Erythroblast (primary cell): ENCODE measurements around the gene CDC25A.
"Not testable (repeated sequence)": the region's sequence is repeated elsewhere in the genome, so short reads cannot be mapped to it uniquely, and the experiment has no call there.

ENCODE experiments used
- DNase-seq, 2 experiments: peaks; one replicate each; lab custom pipeline; 2025; lab: John Stamatoyannopoulos, UW
- GATA1 ChIP-seq: IDR thresholded peaks from 2 replicates; pipeline ENCODE4 v1.6.1; 2011; ENCODE audit warnings: low read depth, mild to moderate bottlenecking, control low read depth, low read length, moderate library complexity
- POLR2A ChIP-seq: IDR thresholded peaks from 2 replicates; pipeline ENCODE4 v1.6.1; 2011; ENCODE audit warnings: mild to moderate bottlenecking, low read length

Gene CDC25A

DNA sequence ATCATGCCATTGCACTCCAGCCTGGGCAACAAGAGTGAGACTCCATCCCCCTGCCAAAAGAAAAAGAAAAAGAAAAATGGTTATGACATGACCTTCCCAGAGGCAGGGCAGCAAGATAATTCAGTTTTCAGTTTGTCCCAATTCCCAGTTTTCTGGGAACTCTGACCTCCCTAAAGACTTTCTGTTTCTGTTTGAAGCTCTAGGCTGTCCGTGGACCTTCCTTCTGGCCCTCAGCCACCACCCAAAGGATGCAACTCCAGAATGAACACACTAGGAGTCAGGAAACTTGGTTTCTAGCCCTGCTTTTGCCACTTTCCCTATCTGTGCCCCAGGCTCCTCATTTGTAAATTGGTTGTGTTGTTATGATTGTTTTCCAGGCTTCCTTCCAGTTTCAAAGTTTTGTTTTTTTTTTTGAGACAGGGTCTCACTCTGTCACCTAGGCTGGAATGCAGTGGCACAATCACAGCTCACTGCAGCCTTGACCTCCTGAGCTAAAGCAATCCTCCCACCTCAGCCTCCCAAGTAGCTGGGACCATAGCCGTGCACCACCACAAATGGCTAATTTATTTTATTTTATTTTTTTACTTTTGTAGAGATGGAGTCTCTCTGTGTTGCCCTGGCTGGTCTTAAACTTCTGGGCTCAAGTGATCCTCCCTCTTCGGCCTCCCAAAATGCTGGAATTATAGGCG is 68.6 kb downstream of the CDC25A start:
- TF ChIP-seq GATA1 (no peak), POLR2A (no peak)
- DNase-seq = no peak

DNA sequence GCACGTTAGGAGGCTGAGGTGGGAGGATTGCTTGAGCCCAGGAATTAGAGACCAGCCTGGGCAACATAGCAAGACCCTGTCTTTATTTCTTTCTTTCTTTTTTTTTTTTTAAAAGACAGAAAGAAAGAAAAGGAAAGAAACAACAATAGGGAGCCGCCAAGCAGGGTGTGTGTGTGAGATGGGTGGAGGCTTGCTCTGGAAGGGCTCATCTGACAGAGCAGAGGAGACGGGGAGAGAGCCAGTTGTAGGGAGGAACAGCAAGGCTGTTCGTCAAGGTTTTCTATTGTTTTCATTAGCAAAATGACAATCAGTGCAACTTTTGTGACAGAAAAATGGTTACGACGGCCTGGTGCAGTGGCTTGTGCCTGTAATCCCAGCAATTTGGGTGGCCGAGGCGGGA is 69.3 kb downstream of the CDC25A start:
- no peak for DNase-seq
- TF ChIP-seq GATA1 (no peak), POLR2A (no peak)

DNA sequence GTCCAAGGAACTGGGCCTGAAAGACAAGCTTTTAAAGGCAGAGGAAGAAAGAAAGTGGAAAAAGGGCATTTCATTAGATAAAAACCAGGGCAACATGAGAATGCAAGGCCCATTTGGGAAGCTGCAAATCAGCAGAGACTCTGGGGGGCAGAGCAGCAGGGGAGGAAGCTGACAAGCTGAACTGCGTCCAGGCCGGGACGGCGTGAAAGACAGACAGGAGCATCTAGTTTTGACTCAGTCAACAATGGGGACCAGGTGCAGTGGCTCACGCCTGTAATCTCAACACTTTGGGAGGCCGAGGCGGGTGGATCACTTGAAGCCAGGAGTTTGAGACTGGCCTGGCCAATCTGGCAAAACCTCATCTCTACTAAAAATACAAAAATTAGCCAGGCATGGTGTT is 69.9 kb downstream of the CDC25A start:
- no peak for TF ChIP-seq GATA1
- no peak for TF ChIP-seq POLR2A
- no peak for DNase-seq

DNA sequence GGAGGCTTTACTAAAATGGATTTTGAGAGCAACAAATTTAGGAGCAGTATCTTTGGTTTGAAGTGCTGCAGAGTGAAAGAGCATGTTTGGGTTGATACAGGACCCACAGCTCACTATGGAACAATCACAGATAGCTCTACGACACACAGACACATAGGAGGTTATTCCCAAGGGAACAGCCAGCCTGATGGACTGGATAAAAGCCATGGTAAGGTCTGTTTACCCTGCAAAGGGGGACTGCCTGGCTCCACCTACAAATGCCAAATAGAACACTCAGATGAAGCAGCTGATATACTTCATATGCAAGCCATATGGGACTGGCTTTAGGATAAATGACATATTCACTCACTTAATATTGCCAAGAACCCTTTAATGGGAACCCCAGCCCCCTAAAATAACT is 75.4 kb downstream of the CDC25A start:
- TF ChIP-seq POLR2A (no peak), GATA1 (no peak)
- no peak for DNase-seq

DNA sequence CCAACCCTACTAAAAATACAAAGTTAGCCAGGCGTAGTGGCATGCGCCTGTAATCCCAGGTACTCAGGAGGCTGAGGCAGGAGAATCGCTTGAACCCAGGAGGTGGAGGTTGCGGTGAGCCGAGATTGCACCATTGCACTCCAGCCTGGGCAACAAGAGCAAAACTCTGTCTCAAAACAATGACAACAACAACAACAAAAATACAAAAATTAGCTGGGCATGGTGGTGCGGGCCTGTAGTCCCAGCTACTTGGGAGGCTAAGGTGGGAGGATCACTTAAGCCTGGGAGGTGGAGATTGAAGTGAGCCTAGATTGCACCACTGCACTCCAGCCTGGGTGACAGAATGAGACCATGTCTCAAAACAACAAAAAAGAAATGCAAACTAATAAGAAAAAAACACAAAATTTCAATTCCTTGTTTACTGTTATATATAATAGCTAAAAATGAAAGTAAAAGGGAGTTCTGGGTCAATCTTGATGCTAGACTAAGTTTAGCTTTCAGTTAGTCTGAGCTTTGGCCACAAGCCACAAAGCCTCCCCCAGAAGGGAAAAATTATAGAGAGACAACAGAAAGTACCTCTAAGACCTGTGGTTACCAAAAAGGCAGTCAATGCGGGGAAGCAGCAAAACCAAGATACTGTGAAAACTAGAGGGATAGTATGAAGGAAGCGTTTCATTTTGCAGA is 76.0 kb downstream of the CDC25A start:
- DNase-seq = not testable (repeated sequence)

DNA sequence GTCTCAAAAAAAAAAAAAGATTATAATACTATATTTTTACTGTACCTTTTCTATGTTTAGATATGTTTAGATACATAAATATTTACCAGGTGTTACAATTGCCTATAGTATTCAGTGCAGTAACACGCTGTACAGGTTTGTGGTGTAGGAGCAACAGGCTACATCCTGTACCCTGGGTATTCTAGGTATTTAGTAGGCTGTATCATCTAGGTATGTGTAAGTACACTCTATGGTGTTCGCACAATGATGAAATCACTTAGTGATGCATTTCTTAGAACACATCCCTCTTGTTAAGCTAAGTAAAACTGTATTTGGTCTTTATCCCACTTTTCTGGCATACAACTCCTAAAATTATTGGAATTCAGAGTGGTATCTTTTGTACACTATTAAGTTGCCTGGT is 77.8 kb downstream of the CDC25A start:
- DNase-seq = no peak
- no peak for TF ChIP-seq GATA1
- TF ChIP-seq POLR2A = no peak

DNA sequence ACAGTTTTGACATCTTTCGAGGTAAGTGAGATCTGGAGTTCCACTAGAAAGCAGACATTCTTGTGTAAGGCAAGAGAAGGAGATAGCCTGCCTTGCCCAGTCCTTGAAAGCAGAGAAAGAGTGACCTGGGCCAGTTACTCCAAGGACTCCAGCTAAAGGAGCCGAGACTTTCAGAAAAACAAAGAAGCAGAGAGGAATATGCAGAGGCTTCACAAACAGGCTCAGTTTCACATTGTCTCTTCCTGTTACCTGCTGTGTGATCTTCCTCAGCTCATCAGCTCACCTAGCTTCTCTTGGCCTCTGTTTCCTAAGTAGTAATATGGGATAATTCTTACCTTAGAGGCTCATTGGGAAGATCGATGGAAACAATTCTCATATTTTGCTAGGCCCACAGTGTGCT is 81.0 kb downstream of the CDC25A start:
- no peak for DNase-seq
- TF ChIP-seq POLR2A = no peak
- TF ChIP-seq GATA1 = no peak
